Measurements from ENCODE around the gene FSD1L.

FSD1L gene

DNA sequence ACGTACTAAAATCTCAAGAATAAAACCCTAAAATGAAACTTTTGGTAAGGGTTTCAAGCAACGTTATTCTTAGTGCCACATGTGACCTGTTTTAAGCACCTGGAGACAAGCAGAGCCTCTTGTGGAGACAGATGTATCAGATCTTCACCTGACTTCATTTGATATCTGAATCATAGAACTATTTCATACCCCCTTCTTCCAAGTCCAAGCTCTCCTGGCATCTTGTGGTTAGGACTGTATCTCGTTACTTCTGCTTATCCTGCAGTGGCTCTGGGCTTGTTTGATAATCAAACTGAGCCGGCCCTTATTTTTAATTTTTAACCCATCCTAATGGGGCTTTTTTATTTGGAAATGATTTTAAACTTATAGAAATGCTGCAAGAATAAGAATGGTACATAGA, 11.1 kb upstream of the FSD1L start:
- DNase-seq, result no peak

DNA sequence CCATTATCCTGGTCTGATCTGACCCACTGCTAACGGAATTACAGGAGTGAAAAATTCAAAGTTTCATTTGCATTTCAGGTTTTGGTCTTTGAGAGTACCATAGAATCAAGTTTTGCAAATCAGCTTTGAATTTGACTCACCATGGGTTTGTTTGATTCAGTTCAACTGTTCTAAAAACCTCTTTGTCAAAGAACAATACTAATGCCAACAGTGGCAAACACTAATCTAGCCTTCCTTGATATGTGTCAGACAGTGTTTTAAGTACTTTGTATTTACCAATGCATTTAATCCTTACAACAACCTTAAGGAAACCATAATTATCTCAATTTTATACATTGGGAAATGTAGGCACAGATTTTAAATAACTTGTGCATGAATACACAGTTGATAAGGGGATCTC, 10.1 kb upstream of the FSD1L start:
- peak in 1 of 2 experiments; percentile 4 for DNase-seq

GRCh38 chr9:105438141-105438806, 9.6 kb upstream of the FSD1L start:
- no peak for DNase-seq

- no peak for DNase-seq
Measured at GRCh38 chr9:105439428-105439827, 8.4 kb upstream of the FSD1L start.

DNA sequence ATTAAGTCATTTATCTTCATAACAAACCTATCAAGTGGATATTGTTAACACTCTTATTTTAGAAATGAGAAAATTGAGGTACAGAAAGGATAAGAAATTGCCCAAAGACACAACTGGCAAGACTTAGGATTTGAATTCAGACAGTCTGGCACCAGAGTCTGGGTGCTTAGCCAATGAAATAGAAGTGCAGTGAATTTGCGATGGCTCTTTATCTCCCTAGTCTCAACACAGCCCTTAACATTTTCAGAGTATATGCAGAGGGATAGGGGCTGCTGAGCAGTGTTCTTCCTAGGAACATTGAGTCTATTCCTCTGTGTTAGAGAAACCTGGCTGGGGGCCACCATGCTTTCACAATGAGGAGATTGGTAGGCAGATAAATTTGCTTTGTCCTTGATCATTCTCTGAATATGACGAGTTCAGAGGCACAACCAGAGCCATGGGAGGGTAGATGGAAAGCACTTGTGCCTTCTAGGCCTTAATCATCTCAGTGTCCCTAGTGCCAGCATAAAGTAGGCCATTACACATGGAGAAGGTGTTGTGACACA, 6.1 kb upstream of the FSD1L start:
- no peak for DNase-seq

DNA sequence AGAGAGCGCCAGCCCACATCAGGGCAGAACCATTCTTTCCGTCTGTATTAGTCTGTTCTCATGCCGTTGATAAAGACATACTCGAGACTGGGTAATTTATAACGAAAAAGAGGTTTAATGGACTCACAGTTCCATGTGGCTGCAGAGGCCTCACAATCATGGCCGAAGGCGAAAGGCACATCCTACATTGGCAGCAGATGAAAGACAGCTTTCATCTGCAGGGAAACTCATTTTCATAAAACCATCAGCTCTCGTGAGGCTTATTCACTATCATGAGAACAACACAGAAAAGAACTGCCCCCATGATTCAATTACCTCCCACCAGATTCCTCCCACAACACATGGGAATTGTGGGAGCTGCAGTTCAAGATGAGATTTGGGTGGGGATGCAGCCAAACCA, 4.7 kb upstream of the FSD1L start:
- no peak for DNase-seq

GRCh38 chr9:105444130-105444529, 3.7 kb upstream of the FSD1L start:
- no peak for DNase-seq

DNA sequence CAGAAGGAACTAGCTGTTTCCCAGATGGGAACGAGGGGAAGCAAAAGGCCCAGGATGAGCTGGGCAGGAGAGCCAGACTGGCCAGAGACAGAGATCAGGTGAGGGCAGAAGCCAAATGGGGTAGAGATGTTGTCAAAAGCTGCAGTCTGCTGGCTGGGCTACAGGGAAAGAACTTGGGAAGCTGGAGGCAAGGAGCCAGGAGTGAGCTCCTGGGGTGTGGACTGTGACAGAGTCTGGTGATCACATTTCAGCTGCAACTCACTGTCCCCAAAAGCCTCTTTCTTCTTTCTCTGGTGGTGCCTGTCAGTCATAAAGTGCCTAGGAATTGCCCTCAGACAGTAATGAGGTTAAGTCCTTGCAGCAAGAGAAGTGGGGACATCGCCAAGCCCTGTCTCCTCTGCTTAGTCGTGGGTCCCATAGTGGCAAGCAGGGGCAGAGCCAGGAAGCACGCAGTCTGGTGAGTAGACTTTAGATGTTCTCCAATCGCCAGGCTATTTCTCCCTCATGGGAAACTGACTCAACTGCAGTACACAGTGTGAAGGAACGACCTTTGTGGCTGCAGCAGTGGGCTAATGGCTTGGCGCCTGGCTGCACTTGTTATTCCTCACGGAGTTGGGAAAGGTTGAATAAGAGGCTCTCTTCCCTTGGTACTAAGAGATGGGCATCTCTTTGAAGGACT, 2.5 kb upstream of the FSD1L start:
- DNase-seq, result no peak

GRCh38 chr9:105447386-105447813, 434 bp upstream of the FSD1L start:
- no peak for DNase-seq

GRCh38 chr9:105449081-105449480, 1.2 kb downstream of the FSD1L start:
- DNase-seq, result no peak

DNA sequence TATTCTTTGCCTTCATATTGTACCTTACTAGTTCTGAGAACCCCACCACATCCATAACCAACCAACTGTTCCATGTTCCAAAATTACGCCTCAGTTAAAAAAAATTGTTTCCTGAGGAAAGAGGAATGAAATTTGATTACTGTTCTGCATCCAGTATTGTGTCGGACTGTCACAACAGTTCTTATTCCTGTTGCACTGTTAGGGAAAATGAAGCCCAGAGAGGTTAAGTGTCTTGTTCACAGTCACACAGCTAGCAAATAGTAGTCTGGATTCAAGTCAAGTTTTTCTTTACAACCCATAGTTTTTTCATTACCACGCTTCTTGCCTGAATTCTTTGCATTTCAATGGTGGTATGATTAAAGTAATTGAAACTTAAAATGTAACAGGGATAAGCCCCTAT, 4.4 kb downstream of the FSD1L start:
- no peak for DNase-seq

DNA sequence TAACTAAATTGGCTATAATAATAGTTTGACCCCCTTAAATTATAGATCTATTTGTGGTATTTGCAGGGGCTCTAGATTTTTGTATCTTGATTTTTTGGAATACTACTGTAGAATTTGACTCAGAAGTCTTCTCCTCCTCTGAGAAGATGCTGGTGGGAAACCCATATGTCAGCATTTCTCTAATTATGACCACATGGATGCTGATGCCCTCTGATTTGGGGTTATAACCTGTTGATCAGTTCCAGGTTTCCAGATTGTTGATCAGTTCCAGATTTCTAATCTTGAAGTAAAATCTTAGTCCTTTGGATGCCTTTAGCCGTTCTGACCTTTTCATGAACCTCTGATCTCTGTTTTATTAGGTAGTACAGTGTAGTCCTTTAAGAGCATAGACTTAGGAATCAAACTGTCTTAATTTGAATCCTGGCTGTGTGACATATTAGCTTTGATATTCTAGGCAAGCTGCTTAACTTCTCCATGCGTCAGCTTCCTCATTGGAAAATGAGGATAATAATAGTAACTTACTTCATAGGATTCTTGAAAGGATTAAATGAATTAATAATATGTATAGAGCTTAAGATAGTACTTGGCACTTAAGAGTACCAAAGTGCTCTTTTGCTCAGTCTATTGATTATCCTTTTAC, 8.1 kb downstream of the FSD1L start:
- DNase-seq, result no peak

GRCh38 chr9:105457560-105458294, 9.9 kb downstream of the FSD1L start:
- DNase-seq, result no peak

- DNase-seq, result no peak
Measured at GRCh38 chr9:105458404-105458803, 10.6 kb downstream of the FSD1L start.

DNA sequence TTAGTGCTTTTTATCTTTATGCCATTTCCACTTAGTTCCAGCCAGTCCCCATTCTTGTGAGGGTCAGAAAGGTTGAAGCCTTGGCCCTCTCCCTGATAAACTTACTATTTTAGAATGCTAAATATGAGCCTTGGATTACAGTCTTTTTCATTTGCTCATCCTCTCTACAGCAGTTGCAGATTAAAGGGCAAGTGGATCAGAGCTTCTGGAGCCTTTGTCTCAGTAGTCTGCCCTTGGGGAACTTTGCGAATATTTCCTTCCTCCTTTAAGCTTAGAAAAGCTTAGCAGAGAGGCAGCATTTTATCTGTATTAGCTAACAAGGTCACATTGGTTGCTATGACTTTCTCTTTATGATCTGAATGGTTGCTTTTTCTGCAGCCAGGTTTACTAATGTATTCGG, 11.5 kb downstream of the FSD1L start:
- no peak for DNase-seq

- no peak for DNase-seq
Measured at GRCh38 chr9:105466898-105467455, 19.1 kb downstream of the FSD1L start.

DNA sequence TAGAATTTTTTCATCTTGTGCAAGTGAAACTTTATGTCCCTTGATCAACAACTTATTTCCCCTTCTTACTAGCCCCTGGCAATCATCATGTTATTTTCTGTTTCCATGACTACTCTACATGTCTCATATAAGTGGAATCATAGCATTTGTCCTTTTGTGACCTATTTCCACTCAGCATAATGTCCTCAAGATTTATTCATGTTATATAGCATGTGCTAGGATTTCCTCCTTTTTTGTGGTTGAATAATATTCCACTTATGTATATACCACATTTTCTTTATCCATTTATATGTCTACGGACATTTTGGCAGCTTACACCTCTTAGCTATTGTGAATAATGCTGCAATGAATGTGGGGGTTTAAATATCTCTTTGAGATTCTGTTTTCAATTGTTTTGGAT, 21.0 kb downstream of the FSD1L start:
- DNase-seq, result no peak

DNA sequence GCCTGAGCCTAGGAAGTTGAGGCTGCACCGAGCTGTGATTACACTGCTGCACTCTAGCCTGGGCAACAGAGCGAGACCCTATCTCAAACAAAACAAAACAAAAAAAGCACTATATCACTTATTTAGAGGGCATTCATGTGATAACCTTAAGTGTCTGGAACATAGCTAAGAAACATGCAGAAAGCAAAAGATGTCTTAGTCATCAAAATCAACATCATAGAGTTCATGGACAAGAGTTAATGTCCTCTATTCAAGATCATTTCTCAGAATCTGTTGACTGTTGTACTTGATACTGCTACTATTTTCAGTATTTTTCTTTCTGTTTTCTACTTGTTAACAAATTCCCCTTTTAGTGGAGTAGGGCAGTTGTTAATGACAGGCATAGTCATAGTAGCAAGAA, 25.4 kb downstream of the FSD1L start:
- DNase-seq, result no peak

- no peak for DNase-seq
Measured at GRCh38 chr9:105475302-105475701, 27.5 kb downstream of the FSD1L start.

DNA sequence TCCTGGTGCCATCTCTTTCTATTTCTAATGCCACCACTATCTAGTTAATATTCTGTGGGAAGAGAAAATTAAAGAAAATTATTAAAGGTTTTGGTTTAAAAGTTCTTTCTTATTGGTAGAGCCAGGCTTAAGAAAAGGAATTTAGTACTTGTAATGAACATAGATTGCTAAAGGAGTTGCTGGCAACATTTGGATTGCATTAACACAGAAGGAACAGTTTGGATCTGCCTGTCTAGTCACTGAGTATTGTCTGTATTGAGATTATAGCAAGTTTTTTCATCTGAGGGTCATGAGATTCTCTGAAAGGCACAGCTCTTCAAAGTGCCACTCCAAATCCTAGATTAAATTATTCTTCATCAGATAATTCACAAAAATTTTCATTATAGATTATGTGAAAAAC, 32.0 kb downstream of the FSD1L start:
- no peak for DNase-seq

GRCh38 chr9:105483618-105484017, 35.8 kb downstream of the FSD1L start:
- no peak for DNase-seq

DNA sequence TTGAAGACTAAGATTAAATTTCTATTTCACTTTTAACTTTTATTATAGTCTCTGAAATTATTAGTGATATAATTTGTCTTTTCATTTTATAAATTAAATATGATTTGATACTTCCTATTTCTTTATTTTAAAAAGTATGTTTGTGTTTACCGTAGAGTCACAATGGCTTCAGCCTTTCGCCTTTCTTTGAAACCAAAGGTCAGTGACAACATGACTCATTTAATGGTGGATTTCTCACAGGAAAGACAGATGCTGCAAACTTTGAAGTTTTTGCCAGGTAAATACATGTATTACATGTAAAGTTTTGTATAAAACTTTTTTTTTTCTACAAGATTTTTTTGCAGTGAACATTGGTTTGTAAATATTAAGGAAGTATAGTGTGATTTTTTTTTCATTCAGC, 36.4 kb downstream of the FSD1L start:
- no peak for DNase-seq

DNA sequence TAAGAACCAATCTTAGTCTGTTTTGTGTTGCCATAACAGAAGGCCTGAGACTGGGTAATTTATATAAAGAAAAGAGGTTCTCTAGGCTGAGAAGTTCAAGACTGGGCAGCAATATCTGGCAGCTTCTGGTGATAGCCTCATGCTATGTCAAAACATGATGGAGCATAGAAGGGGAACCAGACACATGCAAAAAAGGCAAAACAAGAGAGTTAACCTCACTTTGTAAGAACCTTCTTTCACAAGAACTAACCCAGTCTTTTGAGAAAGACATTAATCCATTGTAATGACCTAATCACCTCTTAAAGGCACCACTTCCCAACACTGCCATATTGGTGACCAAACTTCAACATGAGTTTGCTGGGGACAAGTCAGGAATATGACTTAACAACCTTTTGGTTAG, 37.3 kb downstream of the FSD1L start:
- DNase-seq, result no peak
